WI38 (cell line): ENCODE measurements around the gene JDP2.
A peak's percentile ranks its signal among the peaks of the same experiment; 100 is the strongest.

ENCODE experiments used
- H3K4me3 ChIP-seq: 2 replicates; pipeline ENCODE4 v1.5.1; 2011; ENCODE audit warnings: low read depth, mild to moderate bottlenecking, control low read depth, low read length
- TF ChIP-seq, protein P1 (sequence below): IDR thresholded peaks from 2 replicates; pipeline ENCODE4 v1.5.1; 2012; ENCODE audit warnings: low read depth, mild to moderate bottlenecking, control low read depth, low read length

Gene JDP2

DNA sequence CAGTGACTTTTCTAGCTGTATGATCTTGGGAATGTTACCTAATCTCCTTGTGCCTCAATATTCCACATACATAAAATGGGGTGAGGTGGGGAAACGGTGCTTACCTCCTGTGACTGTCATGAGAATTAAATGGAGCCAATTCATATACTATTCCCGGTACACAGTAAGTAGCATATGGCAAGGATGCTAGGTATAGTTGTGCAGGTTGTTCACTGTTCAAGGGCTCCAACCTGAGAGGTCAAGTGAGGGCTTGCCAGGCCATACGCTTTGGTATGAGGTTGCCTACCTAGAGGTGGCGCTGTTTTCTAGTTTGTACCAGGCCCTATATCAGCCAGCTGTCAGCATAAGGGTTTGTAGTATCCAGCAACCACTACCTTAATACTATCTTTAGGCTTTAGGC, 90.8 kb downstream of the JDP2 start:
- no peak overlapping the region for H3K4me3 ChIP-seq
- TF ChIP-seq, protein P1, sequence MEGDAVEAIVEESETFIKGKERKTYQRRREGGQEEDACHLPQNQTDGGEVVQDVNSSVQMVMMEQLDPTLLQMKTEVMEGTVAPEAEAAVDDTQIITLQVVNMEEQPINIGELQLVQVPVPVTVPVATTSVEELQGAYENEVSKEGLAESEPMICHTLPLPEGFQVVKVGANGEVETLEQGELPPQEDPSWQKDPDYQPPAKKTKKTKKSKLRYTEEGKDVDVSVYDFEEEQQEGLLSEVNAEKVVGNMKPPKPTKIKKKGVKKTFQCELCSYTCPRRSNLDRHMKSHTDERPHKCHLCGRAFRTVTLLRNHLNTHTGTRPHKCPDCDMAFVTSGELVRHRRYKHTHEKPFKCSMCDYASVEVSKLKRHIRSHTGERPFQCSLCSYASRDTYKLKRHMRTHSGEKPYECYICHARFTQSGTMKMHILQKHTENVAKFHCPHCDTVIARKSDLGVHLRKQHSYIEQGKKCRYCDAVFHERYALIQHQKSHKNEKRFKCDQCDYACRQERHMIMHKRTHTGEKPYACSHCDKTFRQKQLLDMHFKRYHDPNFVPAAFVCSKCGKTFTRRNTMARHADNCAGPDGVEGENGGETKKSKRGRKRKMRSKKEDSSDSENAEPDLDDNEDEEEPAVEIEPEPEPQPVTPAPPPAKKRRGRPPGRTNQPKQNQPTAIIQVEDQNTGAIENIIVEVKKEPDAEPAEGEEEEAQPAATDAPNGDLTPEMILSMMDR = 0 out of 2 replicates have a peak, but pooled peaks have one; percentile 23

DNA sequence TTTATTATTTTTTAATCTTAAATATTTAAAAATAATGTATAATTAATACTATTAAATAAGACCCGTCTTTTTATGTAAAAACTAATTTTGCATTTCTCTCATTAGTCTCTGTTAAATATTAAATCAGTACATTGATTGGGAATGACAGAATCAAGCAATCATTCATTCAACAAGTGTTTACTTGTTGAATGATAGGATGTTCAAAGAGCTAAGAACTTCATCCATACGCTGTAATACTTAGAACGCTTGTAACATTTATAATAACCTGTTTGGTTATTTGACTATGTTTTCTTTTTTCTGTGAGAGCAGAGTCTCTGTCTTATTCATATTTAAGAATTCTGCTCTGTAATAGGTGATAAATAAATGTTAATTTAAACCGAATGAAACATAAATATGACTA, 91.6 kb downstream of the JDP2 start:
- H3K4me3 ChIP-seq = no peak overlapping the region
- TF ChIP-seq, protein P1 = no peak

DNA sequence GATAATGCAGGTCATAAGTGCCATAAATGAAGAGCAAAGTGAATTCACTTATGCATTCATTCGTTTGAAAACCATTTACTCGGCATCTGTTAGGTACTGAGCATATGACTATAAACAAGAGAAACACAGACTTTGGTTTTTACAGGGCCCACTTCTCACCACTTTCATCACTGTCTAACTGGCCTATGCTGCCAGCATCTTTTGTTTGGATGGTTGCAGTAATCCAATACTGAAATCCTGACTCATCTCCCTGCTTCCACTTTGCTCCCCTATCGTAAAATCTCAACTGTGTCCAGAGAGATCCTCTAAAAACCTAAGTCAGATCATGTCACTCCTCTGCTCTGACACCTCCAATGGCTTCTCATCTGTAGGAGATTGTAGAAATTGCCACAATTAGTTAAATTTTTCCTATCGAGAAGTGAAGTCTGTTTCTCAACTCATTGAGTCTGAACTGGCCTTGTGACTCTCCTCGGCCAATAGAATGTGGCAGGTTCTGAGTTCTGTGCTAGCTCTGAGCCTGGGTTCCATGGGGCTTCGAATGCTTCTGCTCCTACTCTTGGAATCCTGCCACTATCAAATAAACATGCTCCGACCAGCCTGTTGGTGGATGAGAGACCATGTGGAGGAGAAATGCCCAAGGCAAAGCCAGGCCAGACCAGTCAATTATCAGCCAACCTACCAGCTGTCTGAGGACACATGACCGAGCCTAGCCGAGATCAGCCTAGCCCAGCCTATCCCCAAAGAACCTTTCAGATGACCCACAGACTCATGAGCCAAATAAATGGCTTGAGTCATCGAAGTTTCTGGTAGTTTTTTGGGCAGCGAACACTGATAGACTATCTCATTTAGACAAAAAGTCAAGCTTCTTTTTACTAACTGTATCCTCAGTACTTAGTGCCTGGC, 92.3 kb downstream of the JDP2 start:
- no peak overlapping the region for H3K4me3 ChIP-seq
- TF ChIP-seq, protein P1 = no peak

DNA sequence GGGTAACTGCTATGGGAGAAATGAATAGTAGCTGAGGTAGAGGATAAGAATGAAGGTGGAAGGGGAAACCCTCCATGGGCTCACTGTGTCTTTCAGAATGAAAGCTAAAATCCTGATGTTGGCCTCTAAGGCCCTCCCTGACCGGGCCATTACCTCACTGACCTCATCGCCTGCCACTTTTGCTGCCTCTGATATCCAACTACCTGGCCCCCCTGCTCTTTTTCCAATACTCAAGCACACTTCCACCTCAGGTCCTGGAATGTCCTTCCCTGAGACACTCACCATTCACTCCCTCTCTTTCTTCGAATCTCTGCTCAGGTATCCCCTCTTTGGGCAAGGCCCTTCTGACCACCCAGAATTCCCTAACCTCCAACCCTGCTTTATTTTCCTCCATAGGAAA, 93.0 kb downstream of the JDP2 start:
- TF ChIP-seq, protein P1 = no peak

DNA sequence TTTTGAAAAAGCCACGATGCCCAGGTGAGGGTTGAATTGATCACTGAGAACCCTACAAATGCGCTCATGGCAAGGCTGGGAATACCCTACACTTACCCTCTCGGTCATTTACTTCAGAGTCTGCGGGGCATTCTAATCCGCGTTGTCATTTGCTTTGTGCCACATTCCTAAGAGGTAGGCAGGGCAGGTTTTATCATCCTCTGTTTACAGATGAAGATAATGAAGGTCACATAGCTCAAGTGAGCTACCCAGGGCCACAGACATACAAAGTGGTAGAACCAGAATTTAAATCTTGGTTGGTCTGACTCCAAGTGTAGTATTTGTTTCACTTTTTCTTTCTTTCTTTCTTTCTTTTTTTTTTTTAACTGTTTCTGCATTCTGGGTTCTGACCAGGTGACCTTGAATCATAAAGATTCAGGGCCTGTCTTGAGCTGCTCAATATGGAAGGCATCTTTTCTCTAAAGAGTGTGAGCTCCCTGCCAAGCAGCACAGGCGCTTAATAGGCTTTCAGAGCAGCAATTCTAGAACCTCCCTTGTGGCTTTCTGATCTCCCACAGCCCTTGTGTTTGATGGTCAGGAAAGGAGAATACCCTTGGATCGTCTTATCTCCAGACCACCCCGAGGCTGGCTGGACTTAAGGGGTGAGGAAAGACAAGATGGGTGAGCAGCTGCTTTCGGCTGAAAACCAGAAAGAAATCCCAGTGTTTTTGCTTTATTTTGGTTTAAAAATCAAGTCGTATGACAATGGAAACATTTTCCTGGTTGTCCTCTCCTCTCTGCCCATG, 93.8 kb downstream of the JDP2 start:
- TF ChIP-seq, protein P1 = no peak
- no peak overlapping the region for H3K4me3 ChIP-seq

More for the DNA sequence above, 93.0 kb downstream of the JDP2 start:
- no peak overlapping the region for H3K4me3 ChIP-seq

DNA sequence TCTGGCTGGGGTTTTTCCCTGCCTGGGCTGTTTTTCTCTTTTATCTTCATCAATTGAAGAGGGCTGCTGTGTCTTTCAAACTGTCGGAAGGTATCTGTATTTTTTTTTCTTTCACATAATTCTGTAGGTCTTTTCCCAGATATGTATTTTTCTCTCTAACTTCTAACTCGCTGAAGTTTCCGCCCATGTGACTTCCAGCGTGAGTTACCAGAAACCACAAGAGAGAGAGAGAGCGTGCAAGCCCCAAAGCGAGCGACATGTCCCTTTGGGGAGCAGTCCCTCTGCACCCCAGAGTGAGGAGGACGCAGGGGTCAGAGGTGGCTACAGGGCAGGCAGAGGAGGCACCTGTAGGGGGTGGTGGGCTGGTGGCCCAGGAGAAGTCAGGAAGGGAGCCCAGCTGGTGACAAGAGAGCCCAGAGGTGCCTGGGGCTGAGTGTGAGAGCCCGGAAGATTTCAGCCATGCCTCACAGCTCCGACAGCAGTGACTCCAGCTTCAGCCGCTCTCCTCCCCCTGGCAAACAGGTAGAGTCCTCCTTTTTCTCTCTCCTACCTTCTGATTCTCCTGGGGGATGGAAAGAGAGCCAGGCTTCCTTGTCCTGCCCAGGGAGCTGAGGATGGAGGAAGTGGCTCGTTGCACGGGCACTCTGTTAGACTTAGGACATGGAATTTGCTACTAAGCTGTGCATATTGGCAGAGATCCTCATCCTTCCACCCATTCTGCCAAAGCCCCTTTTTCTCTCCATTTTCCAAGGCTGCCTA, 94.6 kb downstream of the JDP2 start, which contains the start of gene BATF:
Gene BATF, plus strand, starts transcription at position 246 of the 759 bp plus-strand sequence. Its CDS starts 214 bp downstream, at position 460.
- H3K4me3 ChIP-seq = no peak within 1 kb of the TSS
- TF ChIP-seq, protein P1 = no peak
